Stimulated activated CD4-positive, alpha-beta T cell treated with anti-CD3 and anti-CD28 coated beads, TNF-alpha, amount 100 ng/mL, for 4 hours (primary cell): Measurements from ENCODE around the gene RAG2.
"Not testable (repeated sequence)": the region's sequence is repeated elsewhere in the genome, so short reads cannot be mapped to it uniquely, and the experiment has no call there.

Source experiments
- DNase-seq, 3 experiments: peaks; one replicate each; pipeline ENCODE4 v3.0.0-alpha.2; 2020; ENCODE audit warnings: low read depth in 3 of 3

The RAG2 gene

DNA sequence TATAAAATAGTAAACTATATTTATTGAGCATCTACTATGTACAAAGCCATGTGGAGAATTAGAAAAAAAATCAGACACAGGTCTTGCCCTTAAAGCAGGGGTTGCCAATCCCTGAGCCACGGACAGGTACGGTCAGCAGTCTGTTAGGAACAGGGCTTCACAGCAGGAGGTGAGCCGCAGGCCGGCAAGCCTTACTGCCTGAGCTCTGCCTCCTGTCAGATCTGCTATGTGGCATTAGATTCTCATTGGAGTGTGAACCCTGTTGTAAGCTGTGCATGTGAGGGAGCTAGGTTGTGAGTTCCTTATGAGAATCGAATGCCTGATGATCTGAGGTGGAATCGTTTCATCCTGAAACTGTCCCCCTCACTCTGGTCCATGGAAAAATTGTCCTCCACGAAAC lies 2.1 kb upstream of the RAG2 start:
- no peak for DNase-seq

DNA sequence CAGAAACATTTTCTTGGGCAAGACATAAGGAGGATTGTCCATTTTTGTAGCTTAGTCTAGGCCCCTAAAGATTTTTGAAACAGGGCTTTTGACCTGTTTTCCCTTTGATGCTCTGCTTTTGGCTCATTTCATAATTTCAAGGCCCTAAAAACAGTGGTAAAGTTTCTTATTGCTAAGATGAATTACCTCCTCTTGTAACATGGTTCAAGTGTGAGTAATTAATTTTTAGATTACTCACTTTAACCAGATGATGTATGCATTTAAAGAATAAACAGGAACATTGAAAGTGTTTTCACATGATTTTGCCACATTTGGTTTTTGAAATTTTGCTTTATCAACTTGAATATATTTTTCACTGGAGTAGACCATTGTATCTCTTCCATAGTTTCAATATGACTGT lies 1.2 kb downstream of the RAG2 start:
- no peak for DNase-seq

DNA sequence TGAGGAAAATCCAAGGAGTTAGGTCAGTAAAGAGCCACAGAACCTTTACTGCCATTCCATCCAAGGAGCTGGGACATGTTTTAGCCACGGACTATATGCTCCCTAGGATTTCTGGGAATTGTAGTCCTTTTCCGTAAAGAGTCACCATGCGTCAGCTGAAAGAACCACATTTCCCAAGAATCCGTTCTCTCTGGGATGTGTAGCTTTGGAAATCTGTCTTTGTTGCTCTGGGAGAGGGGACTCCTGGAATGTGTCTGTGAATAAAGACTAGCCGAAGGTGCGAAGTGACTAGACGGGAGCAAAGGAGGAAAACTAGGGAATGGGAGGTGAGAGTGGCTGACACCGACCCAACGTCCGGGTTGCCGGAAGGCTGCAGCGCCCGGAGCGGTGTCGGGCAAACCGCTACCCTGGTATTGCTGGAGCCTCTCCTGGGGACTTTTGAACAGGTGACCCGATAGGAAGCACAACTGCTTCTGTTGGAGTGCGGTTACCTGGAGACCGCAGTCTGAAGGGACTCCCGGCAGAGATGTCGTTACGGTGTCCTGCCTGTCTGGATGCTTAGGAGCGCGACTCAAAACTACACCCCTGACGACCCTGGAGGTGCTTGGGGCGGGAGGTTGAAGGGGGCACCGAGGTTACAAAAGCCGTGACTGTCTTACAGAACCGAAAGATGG lies 3.6 kb downstream of the RAG2 start, which contains the start of gene IFTAP:
IFTAP (plus strand) TSS at position 187 of the 674 bp plus-strand sequence. CDS start 15,602 bp downstream, outside the sequence.
- DNase-seq: no peak

DNA sequence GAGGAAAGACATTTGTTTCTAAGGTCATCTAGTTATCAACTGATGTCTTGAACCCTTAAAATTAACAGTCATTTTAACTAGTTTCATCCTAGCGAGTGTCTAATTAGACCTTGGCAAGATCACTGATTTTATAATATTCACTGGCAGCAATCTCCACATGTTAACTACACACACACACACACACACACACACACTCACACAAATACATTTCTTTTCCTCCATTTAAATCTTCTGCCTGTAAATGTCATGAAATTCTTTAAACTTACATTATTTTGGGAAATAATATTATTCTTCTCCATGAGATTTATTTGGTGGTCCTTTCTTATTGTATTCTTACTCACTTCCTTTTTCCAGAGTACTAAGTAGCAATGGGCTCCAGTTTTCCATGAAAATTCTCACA lies 6.6 kb downstream of the RAG2 start:
- DNase-seq: no peak

DNA sequence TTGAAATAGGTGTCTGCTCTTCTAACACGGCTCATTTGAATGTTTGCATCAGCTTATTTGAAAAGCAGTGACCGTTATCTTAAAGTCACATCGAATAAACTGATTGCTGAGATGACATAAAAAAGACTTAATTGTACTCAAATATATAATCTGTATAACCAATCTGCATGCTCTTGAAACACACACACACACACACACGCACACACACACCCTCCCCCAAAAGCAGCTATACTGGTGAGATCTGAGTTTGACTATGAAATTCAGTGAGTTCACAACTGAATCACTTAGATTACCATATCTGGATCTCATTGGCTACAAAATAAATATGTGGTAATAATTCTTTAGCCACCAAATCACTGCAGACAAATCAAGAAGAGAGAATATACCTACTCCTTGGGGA lies 7.5 kb downstream of the RAG2 start:
- DNase-seq: no peak

DNA sequence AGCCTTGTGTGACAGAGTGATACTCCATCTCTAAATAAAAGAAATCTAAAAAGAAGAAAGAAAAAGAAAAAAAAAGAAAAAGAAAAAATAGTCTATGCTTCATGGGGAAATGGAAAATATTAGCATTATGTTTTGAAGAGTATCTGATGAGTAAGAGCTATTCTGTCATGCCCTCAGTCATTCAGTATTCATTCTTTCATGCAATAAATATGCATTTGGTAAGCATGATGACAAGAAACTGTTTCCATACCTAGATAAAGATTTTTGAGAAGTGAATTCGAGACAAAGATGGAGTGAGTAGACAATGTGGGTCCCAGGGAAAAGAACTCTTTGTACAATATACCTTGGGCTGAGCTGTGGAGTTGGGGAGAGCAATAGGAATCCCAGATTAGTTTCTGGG lies 9.9 kb downstream of the RAG2 start:
- no peak for DNase-seq

DNA sequence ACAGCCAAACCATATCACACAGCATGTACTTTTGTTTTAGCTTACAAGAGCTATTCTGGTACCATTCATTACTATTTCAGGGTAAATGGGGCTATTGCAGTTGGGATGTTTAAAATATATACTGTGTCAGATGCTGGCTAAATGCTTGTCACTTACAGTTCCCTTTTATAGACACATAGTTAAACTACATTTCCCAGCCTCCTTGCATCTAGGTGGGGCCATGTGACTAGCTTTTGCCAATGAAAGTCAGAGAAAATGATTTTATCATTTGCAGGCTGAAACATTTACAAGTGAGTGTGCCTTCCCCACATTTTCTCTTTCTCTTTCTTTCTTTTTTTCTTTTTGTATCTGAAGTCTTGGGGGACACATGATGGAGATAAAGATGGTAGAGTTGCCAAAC lies 11.5 kb downstream of the RAG2 start:
- no peak for DNase-seq

DNA sequence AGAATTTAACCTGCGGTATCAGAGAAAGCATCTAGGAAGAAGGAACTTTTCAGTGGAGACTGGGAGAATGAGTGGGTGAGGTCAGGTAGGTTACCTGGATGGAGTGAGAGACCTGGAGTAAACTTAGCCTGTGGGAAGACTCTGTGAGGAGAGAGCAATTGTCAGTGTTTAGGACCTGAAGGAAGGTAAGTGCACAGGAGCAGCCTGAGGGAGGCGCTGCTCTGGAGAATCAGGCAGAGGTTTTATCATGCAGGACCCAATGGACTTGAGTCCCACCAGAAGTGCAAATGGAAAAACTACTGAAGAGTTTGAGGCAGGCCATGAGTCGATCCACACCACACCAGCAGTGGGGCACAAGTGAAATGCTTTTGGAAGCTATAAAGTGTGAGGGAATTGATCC lies 14.4 kb downstream of the RAG2 start:
- DNase-seq: no peak

DNA sequence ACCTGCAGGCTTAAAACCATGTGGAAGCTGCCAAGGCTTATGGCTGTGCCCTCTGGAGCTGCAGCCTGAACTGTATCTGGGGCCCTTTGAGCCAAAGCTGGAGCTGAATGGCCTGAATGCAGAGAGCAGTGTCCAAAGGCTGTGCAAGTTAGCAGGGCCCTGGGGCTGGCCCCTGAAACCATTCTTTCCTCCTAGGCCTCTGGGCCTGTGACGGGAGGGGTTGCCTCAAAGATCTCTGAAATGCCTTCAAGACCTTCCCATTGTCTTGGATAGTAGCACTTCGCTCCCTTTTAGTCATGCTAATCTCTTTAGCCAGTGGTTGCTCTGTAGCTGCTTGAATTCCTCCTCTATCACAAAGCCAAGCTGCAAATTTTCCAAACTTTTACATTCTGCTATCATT lies 16.5 kb downstream of the RAG2 start:
- DNase-seq: no peak

DNA sequence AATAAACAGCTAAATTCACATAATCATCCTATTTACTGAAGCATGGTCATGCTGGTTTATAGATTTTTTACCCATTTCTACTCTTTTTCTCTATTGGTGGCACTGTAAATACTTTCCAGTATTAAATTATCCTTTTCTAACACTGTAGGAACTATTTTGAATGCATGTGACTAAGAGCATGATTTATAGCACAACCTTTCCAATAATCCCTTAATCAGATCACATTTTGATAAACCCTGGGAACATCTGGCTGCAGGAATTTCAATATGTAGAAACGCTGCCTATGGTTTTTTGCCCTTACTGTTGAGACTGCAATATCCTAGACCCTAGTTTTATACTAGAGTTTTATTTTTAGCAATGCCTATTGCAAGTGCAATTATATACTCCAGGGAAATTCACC lies 19.6 kb downstream of the RAG2 start:
- DNase-seq: no peak

DNA sequence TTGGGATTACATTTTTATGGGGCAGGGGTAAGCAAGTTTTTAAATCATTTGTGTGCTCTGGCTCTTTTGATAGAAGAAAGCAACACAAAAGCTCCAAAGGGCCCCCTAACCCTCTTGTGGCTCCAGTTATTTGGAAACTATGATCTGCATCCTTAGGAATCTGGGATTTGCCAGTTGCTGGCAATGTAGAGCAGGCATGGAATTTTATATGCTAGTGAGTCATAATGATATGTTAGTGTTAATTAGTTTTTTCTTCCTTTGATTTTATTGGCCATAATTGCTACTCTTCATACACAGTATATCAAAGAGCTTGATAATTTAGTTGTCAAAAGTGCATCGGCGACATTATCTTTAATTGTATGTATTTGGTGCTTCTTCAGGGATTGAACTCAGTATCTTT lies 20.2 kb downstream of the RAG2 start:
- no peak for DNase-seq

DNA sequence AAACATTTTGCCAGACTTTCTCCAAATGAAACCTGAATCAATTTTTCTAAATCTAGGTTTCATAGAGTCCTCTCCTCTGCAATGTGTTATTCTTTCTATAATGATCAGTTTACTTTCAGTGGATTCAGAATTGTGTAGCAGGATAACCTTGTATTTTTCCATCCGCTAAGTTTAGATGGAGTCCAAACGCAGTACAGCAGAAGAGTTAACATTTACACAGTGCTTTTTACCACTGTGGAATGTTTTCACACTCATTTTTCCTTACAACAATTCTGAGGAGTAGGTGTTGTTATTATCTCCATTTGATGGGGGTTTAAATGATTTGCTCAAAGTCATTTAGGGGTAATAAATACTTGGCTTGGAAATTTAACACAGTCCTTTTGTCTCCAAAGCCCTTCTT lies 20.7 kb downstream of the RAG2 start:
- DNase-seq: no peak

DNA sequence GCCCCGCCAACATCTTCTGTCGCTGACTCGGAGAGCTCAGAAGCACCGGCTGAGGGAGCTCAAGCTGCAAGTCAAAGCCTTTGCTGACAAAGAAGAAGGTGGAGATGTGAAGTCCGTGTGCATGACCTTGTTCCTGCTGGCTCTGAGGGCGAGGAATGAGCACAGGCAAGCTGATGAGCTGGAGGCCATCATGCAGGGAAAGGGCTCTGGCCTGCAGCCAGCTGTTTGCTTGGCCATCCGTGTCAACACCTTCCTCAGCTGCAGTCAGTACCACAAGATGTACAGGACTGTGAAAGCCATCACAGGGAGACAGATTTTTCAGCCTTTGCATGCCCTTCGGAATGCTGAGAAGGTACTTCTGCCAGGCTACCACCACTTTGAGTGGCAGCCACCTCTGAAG lies 23.6 kb downstream of the RAG2 start:
- no peak for DNase-seq

DNA sequence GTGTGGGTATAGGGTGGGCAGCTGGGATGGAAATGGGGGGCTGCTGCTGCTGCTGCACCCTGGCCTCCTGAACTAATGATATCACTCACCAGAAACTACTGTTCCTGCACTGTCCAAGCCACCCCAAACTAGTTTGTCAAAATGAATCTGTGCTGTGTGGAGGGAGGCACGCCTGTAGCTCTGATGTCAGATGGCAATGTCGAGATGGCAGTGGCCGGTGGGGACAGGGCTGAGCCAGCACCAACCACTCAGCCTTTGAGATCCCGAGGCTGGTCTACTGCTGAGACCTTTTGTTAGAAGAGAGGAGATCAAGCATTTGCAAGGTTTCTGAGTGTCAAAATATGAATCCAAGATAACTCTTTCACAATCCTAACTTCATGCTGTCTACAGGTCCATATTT lies 28.9 kb downstream of the RAG2 start:
- no peak for DNase-seq

DNA sequence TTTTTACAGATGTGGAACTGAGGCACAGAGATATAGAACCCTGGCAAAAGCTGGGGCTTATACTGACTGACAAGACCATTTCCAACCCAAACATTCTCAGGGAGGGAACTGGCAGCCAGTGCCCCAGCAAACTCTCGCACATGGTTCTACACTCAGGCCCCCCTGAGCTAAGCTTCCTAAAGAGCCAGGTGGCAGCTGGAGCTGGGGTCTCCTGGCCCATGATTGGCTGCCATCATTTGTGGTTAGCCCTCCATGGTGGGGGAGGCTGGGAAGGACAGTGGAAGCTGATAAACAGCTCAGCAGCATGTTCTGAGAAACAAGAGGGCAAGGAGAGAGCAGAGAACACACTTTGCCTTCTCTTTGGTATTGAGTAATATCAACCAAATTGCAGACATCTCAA lies 30.3 kb downstream of the RAG2 start, which contains the start of gene RAG1:
RAG1 (plus strand) TSS at position 314 of the 400 bp plus-strand sequence. CDS start 5,298 bp downstream, outside the sequence.
- DNase-seq: no peak

DNA sequence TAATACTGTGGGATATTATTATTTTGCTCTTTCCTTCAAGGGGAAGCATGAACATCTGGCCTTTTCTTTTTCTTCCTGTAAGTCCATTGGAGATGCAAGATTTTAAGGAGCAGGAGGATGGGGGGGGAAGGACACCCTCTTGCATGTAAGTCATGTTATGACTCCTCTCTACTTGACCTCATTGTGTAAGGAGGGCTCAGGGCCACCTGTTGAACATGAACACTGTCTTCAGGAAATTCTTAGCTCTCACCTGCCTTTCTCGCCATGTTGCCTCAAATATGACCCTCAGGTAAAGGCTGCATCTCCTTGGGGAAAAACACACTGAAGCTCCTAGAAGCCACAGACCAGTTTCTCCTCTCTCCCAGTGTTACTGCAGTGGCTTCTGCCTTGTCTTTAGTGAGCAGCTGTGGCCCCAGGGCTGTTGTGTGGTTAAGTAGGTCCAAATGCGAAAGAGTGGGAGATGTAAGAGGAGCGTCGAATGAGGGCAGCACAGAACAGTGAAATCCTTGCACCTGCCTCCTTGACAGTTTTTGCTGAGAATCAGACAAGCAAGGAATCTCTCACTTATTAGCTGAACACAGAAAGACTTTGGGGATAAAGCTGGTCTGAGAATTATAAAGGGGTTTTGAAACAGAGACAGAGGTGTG lies 31.5 kb downstream of the RAG2 start:
- DNase-seq: no peak

DNA sequence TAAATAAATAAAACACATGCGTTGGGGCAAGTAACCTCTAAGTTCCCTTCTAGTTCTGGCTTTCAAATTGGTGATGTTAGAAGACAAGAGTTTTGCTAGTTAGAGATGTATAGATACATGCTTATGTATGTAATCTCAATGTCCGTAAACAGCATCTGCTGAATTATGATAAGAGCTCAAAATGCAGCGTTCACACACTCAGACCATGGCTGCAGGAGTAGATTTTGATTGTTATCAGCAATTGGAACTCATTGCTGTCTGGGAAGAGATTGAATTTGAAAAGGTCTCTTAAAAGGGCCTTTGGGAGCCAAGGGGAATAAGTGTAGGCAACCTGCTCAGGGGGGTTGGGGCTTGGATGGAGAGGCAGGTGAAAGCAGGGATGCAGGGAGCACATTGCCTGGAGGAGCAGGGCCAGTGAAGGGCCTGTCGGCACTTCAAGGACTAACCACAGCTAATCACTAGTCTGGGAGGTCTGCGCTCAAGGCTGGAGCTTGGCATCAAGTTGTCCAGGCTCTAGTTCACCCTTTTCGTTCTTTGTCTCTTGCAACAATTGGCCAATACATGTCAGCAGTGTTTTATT lies 32.9 kb downstream of the RAG2 start:
- no peak for DNase-seq

DNA sequence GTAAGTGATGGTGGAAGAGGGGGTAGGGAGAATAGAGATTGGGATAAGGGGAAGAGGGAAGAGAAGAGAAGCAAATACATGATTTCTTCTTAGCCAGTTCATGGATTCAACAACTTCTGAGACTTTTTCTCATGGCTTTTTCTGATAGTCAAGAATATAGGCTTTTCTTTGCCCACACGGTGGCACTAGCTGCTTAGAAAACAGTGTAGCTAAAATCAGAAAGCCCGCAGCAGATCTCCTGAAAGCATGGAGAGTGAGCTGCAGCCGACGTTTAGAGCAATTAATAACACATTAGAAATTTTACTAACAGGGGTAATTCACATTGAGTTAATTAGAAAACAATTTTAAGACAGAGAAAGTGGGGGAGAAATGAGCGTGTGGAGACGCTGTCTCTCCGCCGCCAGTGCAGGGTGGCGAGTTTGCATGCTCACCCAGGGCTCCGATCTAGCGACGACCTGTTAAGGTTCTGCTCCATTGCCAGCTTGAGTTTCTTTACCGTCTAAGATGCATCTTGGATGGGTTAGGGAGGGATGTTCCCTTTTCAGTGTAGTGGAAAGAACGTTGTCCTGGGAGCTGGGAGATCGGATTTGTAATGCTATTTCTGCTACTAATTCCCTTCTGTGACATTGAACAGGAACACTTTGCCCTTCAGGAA lies 33.5 kb downstream of the RAG2 start:
- DNase-seq: peak in 2 of 3 experiments; percentile 2 to 5

DNA sequence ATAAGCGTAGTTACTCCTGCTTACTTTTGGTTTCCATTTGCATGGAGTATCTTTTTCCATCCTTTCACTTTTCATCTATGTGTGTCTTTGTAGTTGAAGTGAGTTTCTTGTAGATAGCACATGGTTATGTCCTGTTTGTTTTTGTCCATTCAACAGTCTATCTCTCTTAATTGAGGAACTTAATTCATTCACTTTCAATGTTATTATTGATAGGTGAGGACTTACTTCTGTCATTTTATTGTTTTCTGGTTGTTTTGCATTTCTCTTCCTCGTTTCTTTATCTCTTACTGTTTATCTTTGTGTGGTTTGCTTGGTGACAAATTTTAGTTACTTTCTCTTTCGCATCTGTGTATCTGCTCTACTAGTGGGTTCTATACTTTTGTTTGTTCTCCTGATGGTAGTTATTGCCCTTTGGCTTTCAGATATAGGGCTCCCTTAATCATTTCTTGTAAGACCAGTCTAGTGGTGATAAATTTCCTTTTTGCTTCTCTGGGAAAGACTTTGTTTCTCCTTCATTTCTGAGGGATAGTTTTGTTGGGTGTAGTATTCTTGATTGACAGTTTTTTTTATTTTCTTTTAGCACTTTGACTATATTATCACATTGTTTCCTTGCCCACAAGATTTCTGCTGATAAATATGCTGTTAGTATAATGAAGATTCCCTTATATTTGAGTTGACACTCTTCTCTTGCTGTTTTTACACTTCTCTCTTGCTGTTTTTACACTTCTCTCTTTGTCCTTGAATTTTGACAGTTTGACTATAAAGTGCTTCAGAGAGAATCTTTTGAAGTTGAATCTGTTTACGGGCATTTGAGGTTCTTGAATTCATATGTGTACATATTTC lies 39.2 kb downstream of the RAG2 start:
- no peak for DNase-seq

DNA sequence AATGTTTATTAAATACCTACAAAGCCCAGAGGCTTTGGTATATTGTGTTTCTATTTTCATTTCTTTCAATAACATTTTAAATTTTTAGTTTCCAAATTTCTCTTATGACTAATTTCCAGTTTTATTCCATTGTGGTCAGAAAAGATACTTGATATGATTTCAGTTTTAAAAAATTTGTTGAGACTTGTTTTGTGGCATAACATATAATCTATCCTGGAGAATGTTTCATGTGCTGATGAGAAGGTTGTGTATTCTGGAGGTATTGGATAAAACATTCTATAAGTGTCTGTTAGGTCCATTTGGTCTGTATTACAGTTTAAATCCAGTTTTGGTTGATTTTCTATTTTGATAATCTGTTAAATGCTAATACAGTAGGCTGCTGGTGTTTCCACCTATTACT lies 40.0 kb downstream of the RAG2 start:
- DNase-seq: no peak

DNA sequence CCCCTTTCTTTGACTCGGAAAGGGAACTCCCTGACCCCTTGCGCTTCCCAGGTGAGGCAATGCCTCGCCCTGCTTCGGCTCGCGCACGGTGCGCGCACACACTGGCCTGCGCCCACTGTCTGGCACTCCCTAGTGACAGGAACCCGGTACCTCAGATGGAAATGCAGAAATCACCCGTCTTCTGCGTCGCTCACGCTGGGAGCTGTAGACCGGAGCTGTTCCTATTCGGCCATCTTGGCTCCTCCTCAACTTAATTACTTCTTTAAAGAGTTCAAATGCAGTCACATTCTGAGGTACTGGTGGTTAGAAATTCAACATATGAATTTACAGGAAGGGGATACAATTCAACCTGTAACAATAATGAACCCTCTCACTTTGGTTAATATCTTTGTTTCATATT lies 40.6 kb downstream of the RAG2 start:
- not testable (repeated sequence) for DNase-seq
